GM23338 (cell line): ENCODE measurements around the gene TCP11L1. TPM values are rescaled to one million over a fixed set of nuclear protein-coding genes. Genes with fewer than 3 reads are reported as not detected.

Experiments
- ATAC-seq: fragments of 200-7000 bp; cut with Tn5 transposase; 3 replicates; pipeline ENCODE4 v1.9.1; 2020
- DNase-seq: peaks from one replicate; pipeline ENCODE4 v3.0.0-alpha.2; 2015; ENCODE audit warnings: low spot score
- H2AFZ ChIP-seq: fragments of 200-600 bp; sonication (generic); 2 replicates; pipeline ENCODE4 v1.8.0; 2016; ENCODE audit warnings: antibody characterized with exemption, mild to moderate bottlenecking, moderate library complexity
- H3F3A ChIP-seq: fragments of 200-600 bp; sonication (generic); replicated peaks from 2 replicates; pipeline ENCODE4 v1.8.0; 2017; ENCODE audit warnings: antibody characterized with exemption, mixed run types, low read depth
- H3K27ac ChIP-seq: fragments of 200-600 bp; sonication (generic); 2 replicates; pipeline ENCODE4 v1.6.1; 2016; ENCODE audit warnings: low read depth
- H3K27me3 ChIP-seq: fragments of 200-600 bp; sonication (generic); 2 replicates; pipeline ENCODE4 v1.8.0; 2016; ENCODE audit warnings: mild to moderate bottlenecking, mixed run types, moderate library complexity; ENCODE audit not compliant: insufficient read depth
- H3K36me3 ChIP-seq: fragments of 200-600 bp; sonication (generic); 2 replicates; pipeline ENCODE4 v1.8.0; 2016; ENCODE audit warnings: mild to moderate bottlenecking; ENCODE audit not compliant: insufficient read depth
- H3K4me1 ChIP-seq: fragments of 200-600 bp; sonication (generic); 2 replicates; pipeline ENCODE4 v1.8.0; 2016; ENCODE audit warnings: mild to moderate bottlenecking, moderate library complexity; ENCODE audit not compliant: insufficient read depth
- H3K4me2 ChIP-seq: fragments of 200-600 bp; sonication (generic); 2 replicates; pipeline ENCODE4 v1.7.1; 2017; ENCODE audit warnings: mixed run types
- H3K4me3 ChIP-seq: fragments of 200-600 bp; sonication (generic); 2 replicates; pipeline ENCODE4 v1.6.1; 2016; ENCODE audit warnings: mixed run types
- H3K79me2 ChIP-seq: fragments of 200-600 bp; sonication (generic); replicated peaks from 2 replicates; pipeline ENCODE4 v1.8.0; 2017; ENCODE audit warnings: mild to moderate bottlenecking; ENCODE audit not compliant: insufficient read depth
- H3K9me2 ChIP-seq: fragments of 200-600 bp; sonication (generic); 2 replicates; pipeline ENCODE4 v1.8.0; 2017; ENCODE audit not compliant: insufficient read depth
- H4K20me1 ChIP-seq: fragments of 200-600 bp; sonication (generic); replicated peaks from 2 replicates; pipeline ENCODE4 v1.8.0; 2017; ENCODE audit warnings: mild to moderate bottlenecking; ENCODE audit not compliant: insufficient read depth
- H3K27ac Mint-ChIP-seq: 2 replicates; pipeline ENCODE4 v1.8.0; 2020; ENCODE audit warnings: inconsistent platforms, mild to moderate bottlenecking, moderate library complexity, mixed read lengths
- H3K27me3 Mint-ChIP-seq: 3 replicates; pipeline ENCODE4 v1.8.0; 2022; ENCODE audit warnings: low read depth, mild to moderate bottlenecking, moderate library complexity, mixed read lengths, inconsistent platforms; ENCODE audit not compliant: insufficient read depth, poor library complexity
- H3K36me3 Mint-ChIP-seq: 3 replicates; pipeline ENCODE4 v1.8.0; 2021; ENCODE audit warnings: low read depth, mild to moderate bottlenecking, inconsistent platforms, moderate library complexity, mixed read lengths
- H3K4me1 Mint-ChIP-seq: 3 replicates; pipeline ENCODE4 v1.8.0; 2020; ENCODE audit warnings: mild to moderate bottlenecking, inconsistent platforms, mixed read lengths
- H3K4me3 Mint-ChIP-seq: 3 replicates; pipeline ENCODE4 v1.8.0; 2021; ENCODE audit warnings: moderate library complexity, mild to moderate bottlenecking, inconsistent platforms, mixed read lengths
- H3K9me3 Mint-ChIP-seq: 3 replicates; pipeline ENCODE4 v1.8.0; 2020; ENCODE audit warnings: moderate library complexity, mild to moderate bottlenecking, inconsistent platforms, mixed read lengths
- EZH2 ChIP-seq: fragments of 200-600 bp; sonication (generic); IDR thresholded peaks from one replicate; pipeline ENCODE4 v1.8.0; 2017; ENCODE audit warnings: antibody characterized with exemption, mild to moderate bottlenecking, low read depth; ENCODE audit not compliant: unreplicated experiment
- ZNF114 ChIP-seq: fragments of 250-450 bp; sonication (Bioruptor Pico); IDR thresholded peaks from 2 replicates; pipeline ENCODE4 v1.5.0; 2020; ENCODE audit warnings: mild to moderate bottlenecking, moderate library complexity
- polyA plus RNA-seq: library from polyadenylated mRNA; unstranded; fragments of >200 nt; fragmentation: Nextera tagmentation; extraction: Ambion mirVana; gene quantifications from 2 replicates; pipeline ENCODE4 v1.2.1, GENCODE V29; 2016
- total RNA-seq: library from RNA; depleted of rRNA; stranded (reverse); fragments of >200 nt; shearing (Covaris generic); gene quantifications from 2 replicates; pipeline ENCODE4 v1.2.3, GENCODE V29; 2014
- TF ChIP-seq, protein P1 (sequence below): IDR thresholded peaks from one replicate; pipeline ENCODE4 v1.6.1; 2018; ENCODE audit warnings: antibody characterized with exemption; ENCODE audit not compliant: unreplicated experiment
- TF ChIP-seq, protein P2 (sequence below): fragments of 250-450 bp; sonication (Bioruptor Pico); IDR thresholded peaks from 2 replicates; pipeline ENCODE4 v1.5.0; 2020; ENCODE audit warnings: mild to moderate bottlenecking, moderate library complexity

The TCP11L1 gene
- total and polyA plus RNA-seq, 2 experiments from 2014 or later: 5.0 to 39.0 TPM

GRCh38 chr11:33044285-33044756 lies 4.9 kb downstream of the TCP11L1 start:
- DNase-seq (no peak), ATAC-seq (no peak)
- no peaks in the 10 kb centered on the region for H3K27me3 ChIP-seq
- TF ChIP-seq ZNF114 (CRISPR knock-in tag) (no peak), EZH2 (no peak)
- TF ChIP-seq, protein P1, sequence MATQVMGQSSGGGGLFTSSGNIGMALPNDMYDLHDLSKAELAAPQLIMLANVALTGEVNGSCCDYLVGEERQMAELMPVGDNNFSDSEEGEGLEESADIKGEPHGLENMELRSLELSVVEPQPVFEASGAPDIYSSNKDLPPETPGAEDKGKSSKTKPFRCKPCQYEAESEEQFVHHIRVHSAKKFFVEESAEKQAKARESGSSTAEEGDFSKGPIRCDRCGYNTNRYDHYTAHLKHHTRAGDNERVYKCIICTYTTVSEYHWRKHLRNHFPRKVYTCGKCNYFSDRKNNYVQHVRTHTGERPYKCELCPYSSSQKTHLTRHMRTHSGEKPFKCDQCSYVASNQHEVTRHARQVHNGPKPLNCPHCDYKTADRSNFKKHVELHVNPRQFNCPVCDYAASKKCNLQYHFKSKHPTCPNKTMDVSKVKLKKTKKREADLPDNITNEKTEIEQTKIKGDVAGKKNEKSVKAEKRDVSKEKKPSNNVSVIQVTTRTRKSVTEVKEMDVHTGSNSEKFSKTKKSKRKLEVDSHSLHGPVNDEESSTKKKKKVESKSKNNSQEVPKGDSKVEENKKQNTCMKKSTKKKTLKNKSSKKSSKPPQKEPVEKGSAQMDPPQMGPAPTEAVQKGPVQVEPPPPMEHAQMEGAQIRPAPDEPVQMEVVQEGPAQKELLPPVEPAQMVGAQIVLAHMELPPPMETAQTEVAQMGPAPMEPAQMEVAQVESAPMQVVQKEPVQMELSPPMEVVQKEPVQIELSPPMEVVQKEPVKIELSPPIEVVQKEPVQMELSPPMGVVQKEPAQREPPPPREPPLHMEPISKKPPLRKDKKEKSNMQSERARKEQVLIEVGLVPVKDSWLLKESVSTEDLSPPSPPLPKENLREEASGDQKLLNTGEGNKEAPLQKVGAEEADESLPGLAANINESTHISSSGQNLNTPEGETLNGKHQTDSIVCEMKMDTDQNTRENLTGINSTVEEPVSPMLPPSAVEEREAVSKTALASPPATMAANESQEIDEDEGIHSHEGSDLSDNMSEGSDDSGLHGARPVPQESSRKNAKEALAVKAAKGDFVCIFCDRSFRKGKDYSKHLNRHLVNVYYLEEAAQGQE: no peak
- TF ChIP-seq, protein P2, sequence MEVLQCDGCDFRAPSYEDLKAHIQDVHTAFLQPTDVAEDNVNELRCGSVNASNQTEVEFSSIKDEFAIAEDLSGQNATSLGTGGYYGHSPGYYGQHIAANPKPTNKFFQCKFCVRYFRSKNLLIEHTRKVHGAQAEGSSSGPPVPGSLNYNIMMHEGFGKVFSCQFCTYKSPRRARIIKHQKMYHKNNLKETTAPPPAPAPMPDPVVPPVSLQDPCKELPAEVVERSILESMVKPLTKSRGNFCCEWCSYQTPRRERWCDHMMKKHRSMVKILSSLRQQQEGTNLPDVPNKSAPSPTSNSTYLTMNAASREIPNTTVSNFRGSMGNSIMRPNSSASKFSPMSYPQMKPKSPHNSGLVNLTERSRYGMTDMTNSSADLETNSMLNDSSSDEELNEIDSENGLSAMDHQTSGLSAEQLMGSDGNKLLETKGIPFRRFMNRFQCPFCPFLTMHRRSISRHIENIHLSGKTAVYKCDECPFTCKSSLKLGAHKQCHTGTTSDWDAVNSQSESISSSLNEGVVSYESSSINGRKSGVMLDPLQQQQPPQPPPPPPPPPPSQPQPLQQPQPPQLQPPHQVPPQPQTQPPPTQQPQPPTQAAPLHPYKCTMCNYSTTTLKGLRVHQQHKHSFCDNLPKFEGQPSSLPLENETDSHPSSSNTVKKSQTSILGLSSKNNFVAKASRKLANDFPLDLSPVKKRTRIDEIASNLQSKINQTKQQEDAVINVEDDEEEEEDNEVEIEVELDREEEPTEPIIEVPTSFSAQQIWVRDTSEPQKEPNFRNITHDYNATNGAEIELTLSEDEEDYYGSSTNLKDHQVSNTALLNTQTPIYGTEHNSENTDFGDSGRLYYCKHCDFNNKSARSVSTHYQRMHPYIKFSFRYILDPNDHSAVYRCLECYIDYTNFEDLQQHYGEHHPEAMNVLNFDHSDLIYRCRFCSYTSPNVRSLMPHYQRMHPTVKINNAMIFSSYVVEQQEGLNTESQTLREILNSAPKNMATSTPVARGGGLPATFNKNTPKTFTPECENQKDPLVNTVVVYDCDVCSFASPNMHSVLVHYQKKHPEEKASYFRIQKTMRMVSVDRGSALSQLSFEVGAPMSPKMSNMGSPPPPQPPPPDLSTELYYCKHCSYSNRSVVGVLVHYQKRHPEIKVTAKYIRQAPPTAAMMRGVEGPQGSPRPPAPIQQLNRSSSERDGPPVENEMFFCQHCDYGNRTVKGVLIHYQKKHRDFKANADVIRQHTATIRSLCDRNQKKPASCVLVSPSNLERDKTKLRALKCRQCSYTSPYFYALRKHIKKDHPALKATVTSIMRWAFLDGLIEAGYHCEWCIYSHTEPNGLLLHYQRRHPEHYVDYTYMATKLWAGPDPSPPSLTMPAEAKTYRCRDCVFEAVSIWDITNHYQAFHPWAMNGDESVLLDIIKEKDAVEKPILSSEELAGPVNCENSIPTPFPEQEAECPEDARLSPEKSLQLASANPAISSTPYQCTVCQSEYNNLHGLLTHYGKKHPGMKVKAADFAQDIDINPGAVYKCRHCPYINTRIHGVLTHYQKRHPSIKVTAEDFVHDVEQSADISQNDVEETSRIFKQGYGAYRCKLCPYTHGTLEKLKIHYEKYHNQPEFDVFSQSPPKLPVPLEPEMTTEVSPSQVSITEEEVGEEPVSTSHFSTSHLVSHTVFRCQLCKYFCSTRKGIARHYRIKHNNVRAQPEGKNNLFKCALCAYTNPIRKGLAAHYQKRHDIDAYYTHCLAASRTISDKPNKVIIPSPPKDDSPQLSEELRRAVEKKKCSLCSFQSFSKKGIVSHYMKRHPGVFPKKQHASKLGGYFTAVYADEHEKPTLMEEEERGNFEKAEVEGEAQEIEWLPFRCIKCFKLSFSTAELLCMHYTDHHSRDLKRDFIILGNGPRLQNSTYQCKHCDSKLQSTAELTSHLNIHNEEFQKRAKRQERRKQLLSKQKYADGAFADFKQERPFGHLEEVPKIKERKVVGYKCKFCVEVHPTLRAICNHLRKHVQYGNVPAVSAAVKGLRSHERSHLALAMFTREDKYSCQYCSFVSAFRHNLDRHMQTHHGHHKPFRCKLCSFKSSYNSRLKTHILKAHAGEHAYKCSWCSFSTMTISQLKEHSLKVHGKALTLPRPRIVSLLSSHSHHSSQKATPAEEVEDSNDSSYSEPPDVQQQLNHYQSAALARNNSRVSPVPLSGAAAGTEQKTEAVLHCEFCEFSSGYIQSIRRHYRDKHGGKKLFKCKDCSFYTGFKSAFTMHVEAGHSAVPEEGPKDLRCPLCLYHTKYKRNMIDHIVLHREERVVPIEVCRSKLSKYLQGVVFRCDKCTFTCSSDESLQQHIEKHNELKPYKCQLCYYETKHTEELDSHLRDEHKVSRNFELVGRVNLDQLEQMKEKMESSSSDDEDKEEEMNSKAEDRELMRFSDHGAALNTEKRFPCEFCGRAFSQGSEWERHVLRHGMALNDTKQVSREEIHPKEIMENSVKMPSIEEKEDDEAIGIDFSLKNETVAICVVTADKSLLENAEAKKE (CRISPR knock-in tag): no peak
- H3K9me2 ChIP-seq: no peaks in the 10 kb centered on the region
- H2AFZ ChIP-seq: no peak overlapping the region
- H3K27ac Mint-ChIP-seq: no peak overlapping the region
- H3K4me2 ChIP-seq: no peak overlapping the region
- H3K4me1 Mint-ChIP-seq: peaks cover 12% of the 10 kb centered on the region
- H3K4me1 ChIP-seq: peaks cover 10% of the 10 kb centered on the region
- peaks cover 9% of the 10 kb centered on the region; the same call in 1 of the 2 replicates for H3K36me3 ChIP-seq
- peaks cover 6% of the 10 kb centered on the region for H3K27me3 Mint-ChIP-seq
- no peak overlapping the region for H3K4me3 ChIP-seq
- no peaks in the 10 kb centered on the region for H4K20me1 ChIP-seq
- H3K79me2 ChIP-seq: no peaks in the 10 kb centered on the region; the same call in none of the 2 replicates
- peaks cover 5% of the 10 kb centered on the region; the same call in 2 of the 3 replicates for H3K9me3 Mint-ChIP-seq
- peaks cover 42% of the 10 kb centered on the region for H3K36me3 Mint-ChIP-seq
- H3K4me3 Mint-ChIP-seq: no peak overlapping the region
- H3F3A ChIP-seq: no peaks in the 10 kb centered on the region; the same call in 1 of the 2 replicates
- no peak overlapping the region for H3K27ac ChIP-seq
